ENCODE measurements around the gene TRIB2. TPM values are rescaled to one million over a fixed set of nuclear protein-coding genes. Genes with fewer than 3 reads are reported as not detected.

Gene TRIB2
- total and polyA plus RNA-seq, 2 experiments from 2014 or later = 19.2 to 27.2 TPM

GRCh38 chr2:12674644-12675328 lies 42.0 kb upstream of the TRIB2 start:
- Histone ChIP-seq H3K27me3 (no peaks in the 10 kb centered on the region), H3K27ac (peak overlapping the region; percentile 61), H3K9me3 (ENCODE audit: low read depth) (no peaks in the 10 kb centered on the region), H2AFZ (no peak overlapping the region), H3K36me3 (replicated peaks; ENCODE audit: insufficient read depth, low read depth) (no peaks in the 10 kb centered on the region), H4K20me1 (ENCODE audit: insufficient read depth, poor library complexity, severe bottlenecking) (no peaks in the 10 kb centered on the region), H3K4me2 (no peak overlapping the region), H3K4me3 (no peak overlapping the region), H3K9me2 (replicated peaks; ENCODE audit: insufficient read depth) (no peaks in the 10 kb centered on the region), H3K4me1 (ENCODE audit: insufficient read depth) (no peaks in the 10 kb centered on the region), H3K79me2 (no peaks in the 10 kb centered on the region)
- WGBS (ENCODE audit: low lambda C conversion rate, missing lambda C conversion rate) = 90% methylated on average over 4 of the region's 4 CpGs
- TF ChIP-seq CTCF (IDR thresholded peaks at IDR 0.05; ENCODE audit: poor library complexity) = no peak
- TF ChIP-seq EZH2phosphoT487 (IDR thresholded peaks at IDR 0.05; ENCODE audit: low read depth, severe bottlenecking, unreplicated experiment) = no peak
- no peak for TF ChIP-seq EZH2 (IDR thresholded peaks at IDR 0.05; ENCODE audit: borderline replicate concordance)
- no peak for DNase-seq (ENCODE audit: low spot score)

- TF ChIP-seq EZH2 (IDR thresholded peaks at IDR 0.05; ENCODE audit: borderline replicate concordance) (no peak), CTCF (IDR thresholded peaks at IDR 0.05; ENCODE audit: poor library complexity) (no peak), EZH2phosphoT487 (IDR thresholded peaks at IDR 0.05; ENCODE audit: low read depth, severe bottlenecking, unreplicated experiment) (no peak)
- no peaks in the 10 kb centered on the region for H3K27me3 ChIP-seq
- peak; percentile 77 for DNase-seq (ENCODE audit: low spot score)
- no peaks in the 10 kb centered on the region for H3K9me3 ChIP-seq (ENCODE audit: low read depth)
- H4K20me1 ChIP-seq (ENCODE audit: insufficient read depth, poor library complexity, severe bottlenecking) = no peaks in the 10 kb centered on the region
- H2AFZ ChIP-seq = no peak overlapping the region
- H3K9me2 ChIP-seq (replicated peaks; ENCODE audit: insufficient read depth) = no peaks in the 10 kb centered on the region
- WGBS (ENCODE audit: low lambda C conversion rate, missing lambda C conversion rate) = 75% methylated on average over 7 of the region's 7 CpGs
- H3K4me3 ChIP-seq = no peak overlapping the region
- H3K27ac ChIP-seq = peak overlapping the region; percentile 78
- no peak overlapping the region for H3K4me2 ChIP-seq
- H3K36me3 ChIP-seq (replicated peaks; ENCODE audit: insufficient read depth, low read depth) = no peaks in the 10 kb centered on the region
- no peaks in the 10 kb centered on the region for H3K79me2 ChIP-seq
- no peaks in the 10 kb centered on the region for H3K4me1 ChIP-seq (ENCODE audit: insufficient read depth)
These were observed 41.4 kb upstream of the TRIB2 start for GRCh38 chr2:12675352-12675795.

- no peaks in the 10 kb centered on the region for H3K79me2 ChIP-seq
- H3K4me1 ChIP-seq (ENCODE audit: insufficient read depth) = no peaks in the 10 kb centered on the region
- H2AFZ ChIP-seq = no peak overlapping the region
- peak overlapping the region; percentile 78 for H3K27ac ChIP-seq
- TF ChIP-seq CTCF (IDR thresholded peaks at IDR 0.05; ENCODE audit: poor library complexity) = no peak
- TF ChIP-seq EZH2phosphoT487 (IDR thresholded peaks at IDR 0.05; ENCODE audit: low read depth, severe bottlenecking, unreplicated experiment) = no peak
- TF ChIP-seq EZH2 (IDR thresholded peaks at IDR 0.05; ENCODE audit: borderline replicate concordance) = no peak
- DNase-seq (ENCODE audit: low spot score) = no peak
- no peaks in the 10 kb centered on the region for H4K20me1 ChIP-seq (ENCODE audit: insufficient read depth, poor library complexity, severe bottlenecking)
- no peaks in the 10 kb centered on the region for H3K9me2 ChIP-seq (replicated peaks; ENCODE audit: insufficient read depth)
- H3K4me2 ChIP-seq = no peak overlapping the region
- WGBS (ENCODE audit: low lambda C conversion rate, missing lambda C conversion rate) = 80% methylated on average over 5 of the region's 5 CpGs
- no peaks in the 10 kb centered on the region for H3K9me3 ChIP-seq (ENCODE audit: low read depth)
- H3K36me3 ChIP-seq (replicated peaks; ENCODE audit: insufficient read depth, low read depth) = no peaks in the 10 kb centered on the region
- H3K4me3 ChIP-seq = no peak overlapping the region
- no peaks in the 10 kb centered on the region for H3K27me3 ChIP-seq
These were observed 40.9 kb upstream of the TRIB2 start for GRCh38 chr2:12675801-12676200.

Data from hepatocyte (in vitro differentiated cells).